Mucosa of gallbladder (tissue), 1 donor: ENCODE results near the gene CASTOR1. TPM values are rescaled to one million over a fixed set of nuclear protein-coding genes. Genes with fewer than 3 reads are reported as not detected.
A peak's percentile ranks its signal among the peaks of the same experiment; 100 is the strongest.

ENCODE experiments used
- DNase-seq: peaks from one replicate; pipeline ENCODE4 v3.0.0-alpha.2; 2020; ENCODE audit warnings: low spot score
- total RNA-seq: library from RNA; stranded (reverse); gene quantifications from one replicate; pipeline ENCODE4 v1.2.1, GENCODE V29; 2021
- donor health status: DM: no; HTN: no; CAD: no.

CASTOR1 gene
- total RNA-seq, 1 donor from 2014 or later, result 19.1 TPM

- peak; percentile 83 for DNase-seq
Measured at GRCh38 chr22:30297991-30298701, 8.8 kb upstream of the CASTOR1 start.

- no peak for DNase-seq
Measured at GRCh38 chr22:30297276-30297990, 8.1 kb upstream of the CASTOR1 start.

GRCh38 chr22:30296833-30297232 is 7.5 kb upstream of the CASTOR1 start:
- no peak for DNase-seq

- no peak for DNase-seq
Measured at GRCh38 chr22:30296324-30296723, 7.0 kb upstream of the CASTOR1 start.

- no peak for DNase-seq
Measured at GRCh38 chr22:30295576-30295975, 6.3 kb upstream of the CASTOR1 start.

GRCh38 chr22:30294830-30295229 is 5.5 kb upstream of the CASTOR1 start:
- DNase-seq, result no peak

- no peak for DNase-seq
Measured at GRCh38 chr22:30294066-30294465, 4.8 kb upstream of the CASTOR1 start.

GRCh38 chr22:30293026-30293425 is 3.7 kb upstream of the CASTOR1 start:
- DNase-seq, result no peak

GRCh38 chr22:30292069-30292970 is 3.0 kb upstream of the CASTOR1 start:
- DNase-seq, result no peak

- DNase-seq, result peak; percentile 90
Measured at GRCh38 chr22:30291058-30291892, 2.0 kb upstream of the CASTOR1 start.

- no peak for DNase-seq
Measured at GRCh38 chr22:30290342-30291057, 1.2 kb upstream of the CASTOR1 start.

GRCh38 chr22:30289980-30290313 is 642 bp upstream of the CASTOR1 start:
- DNase-seq, result no peak

- DNase-seq, result no peak
Measured at GRCh38 chr22:30288419-30289140, 725 bp downstream of the CASTOR1 start.

- DNase-seq, result peak; percentile 85
Measured at GRCh38 chr22:30287648-30288418, 1.5 kb downstream of the CASTOR1 start.

GRCh38 chr22:30286813-30287647 is 2.3 kb downstream of the CASTOR1 start:
- DNase-seq, result peak; percentile 74

GRCh38 chr22:30286331-30286730 is 3.0 kb downstream of the CASTOR1 start:
- no peak for DNase-seq

GRCh38 chr22:30285846-30286200 is 3.5 kb downstream of the CASTOR1 start:
- no peak for DNase-seq

GRCh38 chr22:30285176-30285845 is 4.0 kb downstream of the CASTOR1 start:
- DNase-seq, result no peak
